Fibroblast of the aortic adventitia (primary cell): ENCODE data around the gene CSTB. TPM values are rescaled to one million over a fixed set of nuclear protein-coding genes. Genes with fewer than 3 reads are reported as not detected.
A peak's percentile ranks its signal among the peaks of the same experiment; 100 is the strongest.

Experiments used
- DNase-seq: peaks from one replicate; pipeline ENCODE4 v3.0.0-alpha.2; 2010; ENCODE audit warnings: low read depth
- H3K4me3 ChIP-seq: 2 replicates; pipeline ENCODE4 v1.5.1; 2011; ENCODE audit warnings: low read depth, mild to moderate bottlenecking, control low read depth, low read length, moderate library complexity
- total RNA-seq: library from RNA; depleted of rRNA; stranded (reverse); fragments of >200 nt; gene quantifications from 2 replicates; pipeline ENCODE4 v1.2.3, GENCODE V29; 2012; ENCODE audit warnings: low replicate concordance
- TF ChIP-seq, protein P1 (sequence below): IDR thresholded peaks from 2 replicates; pipeline ENCODE4 v1.5.1; 2011; ENCODE audit warnings: mild to moderate bottlenecking, low read length, control low read depth, inconsistent platforms; ENCODE audit not compliant: insufficient read depth

The CSTB gene
- total RNA-seq, 1 donor: 32.2 TPM

DNA sequence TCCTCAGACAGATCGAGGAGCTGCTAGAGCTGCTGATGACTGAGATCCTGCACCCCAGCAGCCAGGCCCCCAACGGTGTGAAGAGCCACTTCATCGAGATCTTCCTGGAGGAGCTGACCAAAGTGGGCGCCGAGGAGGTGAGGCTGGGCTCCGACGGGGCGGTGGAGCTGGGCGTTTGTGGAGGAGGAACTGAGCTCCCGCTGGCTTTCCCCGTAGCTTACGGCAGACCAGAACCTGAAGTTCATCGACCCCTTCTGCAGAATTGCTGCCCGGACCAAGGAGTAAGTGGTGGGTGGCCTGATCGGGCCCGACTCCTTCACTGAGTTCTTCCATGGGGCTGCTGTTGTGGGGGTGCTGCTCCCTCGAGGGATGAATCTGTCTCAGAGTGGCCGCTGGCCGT is 21.3 kb upstream of the CSTB start:
- DNase-seq: no peak
- no peak overlapping the region for H3K4me3 ChIP-seq
- TF ChIP-seq, protein P1, sequence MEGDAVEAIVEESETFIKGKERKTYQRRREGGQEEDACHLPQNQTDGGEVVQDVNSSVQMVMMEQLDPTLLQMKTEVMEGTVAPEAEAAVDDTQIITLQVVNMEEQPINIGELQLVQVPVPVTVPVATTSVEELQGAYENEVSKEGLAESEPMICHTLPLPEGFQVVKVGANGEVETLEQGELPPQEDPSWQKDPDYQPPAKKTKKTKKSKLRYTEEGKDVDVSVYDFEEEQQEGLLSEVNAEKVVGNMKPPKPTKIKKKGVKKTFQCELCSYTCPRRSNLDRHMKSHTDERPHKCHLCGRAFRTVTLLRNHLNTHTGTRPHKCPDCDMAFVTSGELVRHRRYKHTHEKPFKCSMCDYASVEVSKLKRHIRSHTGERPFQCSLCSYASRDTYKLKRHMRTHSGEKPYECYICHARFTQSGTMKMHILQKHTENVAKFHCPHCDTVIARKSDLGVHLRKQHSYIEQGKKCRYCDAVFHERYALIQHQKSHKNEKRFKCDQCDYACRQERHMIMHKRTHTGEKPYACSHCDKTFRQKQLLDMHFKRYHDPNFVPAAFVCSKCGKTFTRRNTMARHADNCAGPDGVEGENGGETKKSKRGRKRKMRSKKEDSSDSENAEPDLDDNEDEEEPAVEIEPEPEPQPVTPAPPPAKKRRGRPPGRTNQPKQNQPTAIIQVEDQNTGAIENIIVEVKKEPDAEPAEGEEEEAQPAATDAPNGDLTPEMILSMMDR: no peak

DNA sequence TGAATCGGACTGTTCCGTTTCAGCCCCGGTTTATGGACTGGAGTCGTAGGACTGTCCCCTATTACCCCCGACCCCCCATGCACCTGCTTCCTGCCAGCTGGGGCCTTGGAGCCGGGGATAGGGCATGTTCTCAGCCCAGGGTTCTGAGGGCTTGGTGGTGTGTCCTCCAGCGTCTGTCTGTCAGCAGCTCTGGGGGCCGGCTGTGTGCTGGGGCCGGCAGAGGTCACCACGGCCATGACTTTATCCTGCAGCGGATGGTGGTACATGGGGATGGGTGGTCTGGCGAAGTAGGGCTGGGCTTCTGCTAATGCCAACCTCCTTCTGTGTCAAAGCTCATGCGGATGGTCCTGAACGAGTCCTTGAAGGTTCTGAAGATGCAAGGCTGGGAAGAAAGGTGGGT is 18.7 kb upstream of the CSTB start:
- TF ChIP-seq, protein P1: no peak
- no peak overlapping the region for H3K4me3 ChIP-seq
- no peak for DNase-seq

DNA sequence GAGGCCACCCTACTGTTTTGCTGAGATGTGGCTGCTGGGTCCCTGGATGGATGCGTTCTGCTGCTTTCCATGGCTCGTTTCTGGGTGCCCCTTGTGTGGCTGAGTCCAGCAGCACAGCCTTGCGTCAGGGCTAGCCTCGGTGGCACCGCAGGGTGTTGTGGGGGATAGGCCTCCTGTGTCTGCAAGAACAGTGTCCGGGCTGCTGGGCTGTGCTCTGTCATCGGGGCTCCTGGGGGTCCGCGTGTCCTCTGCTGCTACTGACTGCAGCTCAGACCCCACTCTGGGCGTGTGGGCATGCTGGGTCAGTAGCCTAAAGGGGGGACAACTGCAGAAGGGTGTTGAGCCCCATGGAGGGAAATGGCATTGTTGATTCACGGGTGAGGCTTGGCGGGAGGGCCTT is 18.2 kb upstream of the CSTB start:
- no peak for DNase-seq
- TF ChIP-seq, protein P1: no peak
- H3K4me3 ChIP-seq: no peak overlapping the region

DNA sequence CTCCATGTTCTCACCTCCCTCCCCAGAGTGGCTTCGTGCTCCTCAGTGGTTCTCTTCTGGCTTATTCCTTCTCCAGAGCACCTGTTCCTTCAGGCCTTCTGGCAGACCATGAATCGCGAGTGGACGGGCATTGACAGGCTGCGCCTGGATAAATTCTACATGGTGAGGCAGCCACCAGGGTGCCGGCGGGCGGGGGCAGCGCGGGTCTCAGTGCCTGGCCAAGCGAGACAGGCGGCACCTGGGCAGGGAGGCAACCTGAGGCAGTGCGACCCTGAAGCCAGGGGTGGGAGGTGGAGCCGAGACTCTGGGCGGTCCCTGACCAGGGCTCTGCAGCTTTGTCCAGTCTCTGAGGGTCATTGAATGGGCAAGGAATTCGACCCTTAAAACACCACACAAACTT is 17.1 kb upstream of the CSTB start:
- no peak overlapping the region for H3K4me3 ChIP-seq
- TF ChIP-seq, protein P1: no peak
- DNase-seq: no peak

DNA sequence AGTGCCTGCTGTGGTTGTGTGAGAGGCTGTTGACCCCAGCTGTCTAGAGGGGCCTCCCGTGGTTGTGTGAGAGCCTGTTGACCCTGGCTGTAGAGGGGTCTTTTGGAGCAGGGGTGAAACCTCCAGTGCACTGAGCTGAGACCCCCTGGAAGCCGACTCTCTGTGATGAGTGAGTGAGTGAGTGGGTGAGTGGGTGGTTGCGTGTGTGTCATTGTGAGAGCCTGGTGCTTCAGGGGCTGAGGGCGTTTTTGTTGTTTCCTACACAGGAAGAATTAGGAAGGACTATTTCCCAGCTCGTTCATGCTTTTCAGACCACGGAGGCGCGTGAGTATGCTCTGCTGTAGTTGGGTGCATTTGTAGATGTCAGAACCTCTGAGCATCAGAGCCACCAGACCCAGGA is 16.3 kb upstream of the CSTB start:
- DNase-seq: no peak
- H3K4me3 ChIP-seq: no peak overlapping the region
- TF ChIP-seq, protein P1: no peak

DNA sequence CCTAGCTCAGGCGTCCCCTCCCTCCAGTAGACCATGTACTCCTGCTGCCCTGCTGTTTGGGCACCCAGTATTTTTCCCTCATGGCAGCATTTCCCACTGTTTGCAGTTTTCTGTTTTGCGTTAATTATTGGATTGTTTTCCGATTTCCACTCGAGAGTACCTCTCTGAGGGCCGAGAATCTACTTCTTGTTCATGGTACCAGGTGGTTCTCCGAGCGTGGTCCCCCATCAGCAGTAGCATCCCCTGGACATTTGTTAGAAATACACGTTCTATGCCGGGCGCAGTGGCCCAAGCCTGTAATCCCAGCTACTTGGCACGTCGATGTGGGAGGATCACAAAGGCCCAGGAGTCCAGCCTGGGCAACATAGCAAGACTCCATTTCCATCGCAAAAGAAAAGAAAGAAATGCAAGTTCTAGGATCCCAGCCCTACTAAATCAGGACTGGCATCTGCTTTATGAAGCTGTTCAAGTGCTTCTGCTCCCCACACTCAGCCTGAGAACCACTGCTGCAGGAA is 14.0 kb upstream of the CSTB start:
- peak overlapping the region; percentile 93 for H3K4me3 ChIP-seq
- DNase-seq: no peak
- TF ChIP-seq, protein P1: no peak

DNA sequence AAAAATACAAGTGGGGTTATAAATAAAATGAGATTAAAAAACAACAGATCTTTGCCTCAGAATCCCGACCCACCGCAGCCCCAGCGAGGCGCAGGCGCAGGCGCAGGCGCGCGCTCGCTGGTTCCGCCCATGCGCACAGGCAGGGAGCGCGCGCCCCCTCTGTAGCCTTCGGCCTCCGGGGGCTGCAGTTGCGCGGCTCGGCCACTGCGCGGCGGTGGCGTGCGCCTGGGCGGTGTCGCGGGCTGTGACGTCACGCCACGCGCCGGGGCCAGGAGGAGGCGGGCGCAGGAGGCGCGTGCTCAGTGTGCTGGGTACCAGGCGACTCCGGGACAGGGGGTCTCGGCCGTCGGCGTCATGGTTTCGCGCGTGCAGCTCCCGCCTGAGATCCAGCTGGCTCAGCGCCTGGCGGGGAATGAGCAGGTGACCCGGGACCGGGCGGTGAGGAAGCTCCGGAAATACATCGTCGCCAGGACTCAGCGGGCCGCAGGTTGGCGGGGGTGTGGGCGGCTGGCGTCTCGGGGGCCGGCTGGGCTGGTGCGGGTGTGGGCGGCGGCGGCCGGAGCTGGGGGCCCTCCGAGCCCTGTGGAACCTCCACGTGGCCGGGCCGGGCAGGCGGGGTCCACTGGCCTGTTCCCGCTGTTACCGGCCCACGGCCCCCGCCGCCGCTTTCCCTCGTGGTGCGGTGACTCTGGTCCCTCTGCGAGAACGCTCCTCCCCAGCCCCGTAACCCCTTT is 13.3 kb upstream of the CSTB start, which contains the start of gene RRP1:
TSS of gene RRP1 (plus strand) at position 302 of the 734 bp plus-strand sequence. CDS start at position 355, 53 bp downstream.
- TF ChIP-seq, protein P1: peak; percentile 71
- peak within 1 kb of the TSS; percentile 93 for H3K4me3 ChIP-seq
- peak; percentile 80 for DNase-seq
